Spinal cord (tissue), 10 donors: ENCODE data around the gene CLPSL1. TPM values are rescaled to one million over a fixed set of nuclear protein-coding genes. Genes with fewer than 3 reads are reported as not detected.

Source experiments
- DNase-seq, 6 donors: peaks; one replicate each; pipeline versions ENCODE4 v3.0.0 to v3.0.0-alpha.2; 2013 to 2015; ENCODE audit warnings: low spot score in 6 of 6, low read depth in 4 of 6
- H3K27ac ChIP-seq: one replicate; pipeline ENCODE4 v1.5.1; 2013; ENCODE audit warnings: low read depth, low read length, control low read depth
- H3K27me3 ChIP-seq: one replicate; pipeline ENCODE4 v1.6.1; 2013; ENCODE audit warnings: low read length; ENCODE audit not compliant: control insufficient read depth, insufficient read depth
- H3K36me3 ChIP-seq: one replicate; pipeline ENCODE4 v1.6.1; 2013; ENCODE audit warnings: low read length; ENCODE audit not compliant: control insufficient read depth, insufficient read depth
- H3K4me1 ChIP-seq: one replicate; pipeline ENCODE4 v1.6.1; 2013; ENCODE audit warnings: low read length; ENCODE audit not compliant: control insufficient read depth, insufficient read depth
- H3K4me3 ChIP-seq: one replicate; pipeline ENCODE4 v1.5.1; 2013; ENCODE audit warnings: low read depth, low read length, control low read depth
- H3K9me3 ChIP-seq: one replicate; pipeline ENCODE4 v1.6.1; 2013; ENCODE audit warnings: low read length; ENCODE audit not compliant: control insufficient read depth, insufficient read depth
- whole genome bisulfite sequencing: methylation state at CpG from one replicate; pipeline ENCODE4 v1.1.5; 2013; ENCODE audit warnings: missing lambda C conversion rate; ENCODE audit not compliant: insufficient coverage; 5-methylcytosine and 5-hydroxymethylcytosine counted together
- polyA plus RNA-seq, 2 donors: library from polyadenylated mRNA; unstranded; fragments of 120-200 nt; gene quantifications; one replicate each; pipeline ENCODE4 v1.2.1, GENCODE V29; 2013; ENCODE audit not compliant: insufficient read length in 2 of 2
- total RNA-seq, 2 donors: library from RNA; depleted of rRNA in 1 of 2; stranded (reverse); fragments of 120-200 nt in 1 of 2; fragments of >200 nt in 1 of 2; gene quantifications; one replicate each; pipeline versions ENCODE4 v1.2.3 to v1.2.4, GENCODE V29; 2013 to 2014
- donor health status: healthy.

CLPSL1 gene
- total and polyA plus RNA-seq, 4 donors: not detected

- Histone ChIP-seq H3K4me3 (no peak overlapping the region), H3K27ac (no peak overlapping the region), H3K27me3 (peaks cover 21% of the 10 kb centered on the region), H3K4me1 (peaks cover 7% of the 10 kb centered on the region), H3K9me3 (no peaks in the 10 kb centered on the region), H3K36me3 (no peaks in the 10 kb centered on the region)
- WGBS: no CpG with 5 or more reads among the region's 5 CpGs
- no peak for DNase-seq
Observed at GRCh38 chr6:35790683-35791082, 9.9 kb downstream of the CLPSL1 start.

GRCh38 chr6:35794536-35795452 lies 14.0 kb downstream of the CLPSL1 start:
- WGBS: 91% methylated on average over 10 of the region's 17 CpGs
- Histone ChIP-seq H3K4me3 (no peak overlapping the region), H3K27ac (no peak overlapping the region), H3K4me1 (no peaks in the 10 kb centered on the region), H3K27me3 (no peaks in the 10 kb centered on the region), H3K36me3 (no peaks in the 10 kb centered on the region), H3K9me3 (no peaks in the 10 kb centered on the region)
- no peak for DNase-seq

GRCh38 chr6:35795453-35796071 lies 14.7 kb downstream of the CLPSL1 start:
- H3K27me3 ChIP-seq: no peaks in the 10 kb centered on the region
- H3K4me3 ChIP-seq: no peak overlapping the region
- H3K9me3 ChIP-seq: no peaks in the 10 kb centered on the region
- WGBS: 82% methylated on average over 9 of the region's 11 CpGs
- no peaks in the 10 kb centered on the region for H3K4me1 ChIP-seq
- DNase-seq: no peak
- H3K27ac ChIP-seq: no peak overlapping the region
- no peaks in the 10 kb centered on the region for H3K36me3 ChIP-seq

GRCh38 chr6:35796236-35796635 lies 15.4 kb downstream of the CLPSL1 start:
- Histone ChIP-seq H3K27ac (no peak overlapping the region), H3K4me3 (no peak overlapping the region), H3K36me3 (no peaks in the 10 kb centered on the region), H3K27me3 (no peaks in the 10 kb centered on the region), H3K9me3 (no peaks in the 10 kb centered on the region), H3K4me1 (no peaks in the 10 kb centered on the region)
- DNase-seq: no peak
- 85% methylated on average over 4 of the region's 4 CpGs for WGBS

GRCh38 chr6:35797837-35798526 lies 17.2 kb downstream of the CLPSL1 start:
- Histone ChIP-seq H3K4me1 (no peaks in the 10 kb centered on the region), H3K9me3 (no peaks in the 10 kb centered on the region), H3K36me3 (no peaks in the 10 kb centered on the region), H3K27me3 (no peaks in the 10 kb centered on the region), H3K27ac (no peak overlapping the region), H3K4me3 (no peak overlapping the region)
- 67% methylated on average over 8 of the region's 8 CpGs for WGBS
- DNase-seq: no peak

- Histone ChIP-seq H3K9me3 (no peaks in the 10 kb centered on the region), H3K4me3 (no peak overlapping the region), H3K27ac (no peak overlapping the region), H3K4me1 (no peaks in the 10 kb centered on the region), H3K27me3 (no peaks in the 10 kb centered on the region), H3K36me3 (no peaks in the 10 kb centered on the region)
- WGBS: 83% methylated on average over 1 of the region's 5 CpGs
- DNase-seq: no peak
Observed at GRCh38 chr6:35798706-35799105, 17.9 kb downstream of the CLPSL1 start.

GRCh38 chr6:35801148-35801547 lies 20.3 kb downstream of the CLPSL1 start:
- no peaks in the 10 kb centered on the region for H3K27me3 ChIP-seq
- no peak overlapping the region for H3K4me3 ChIP-seq
- H3K36me3 ChIP-seq: no peaks in the 10 kb centered on the region
- peaks cover 12% of the 10 kb centered on the region for H3K4me1 ChIP-seq
- no peak for DNase-seq
- no peaks in the 10 kb centered on the region for H3K9me3 ChIP-seq
- no CpG with 5 or more reads among the region's 3 CpGs for WGBS
- H3K27ac ChIP-seq: no peak overlapping the region

- Histone ChIP-seq H3K4me3 (no peak within 1 kb of the TSS), H3K9me3 (no peaks in the 10 kb centered on the region), H3K27me3 (no peaks in the 10 kb centered on the region), H3K4me1 (peaks cover 12% of the 10 kb centered on the region), H3K27ac (no peak within 1 kb of the TSS), H3K36me3 (no peaks in the 10 kb centered on the region)
- DNase-seq: peak in 3 of 6 donors; percentile 35 to 76 (median 74)
- WGBS: 13% methylated on average over 37 of the region's 40 CpGs
Observed at GRCh38 chr6:35804996-35805736, 24.3 kb downstream of the CLPSL1 start, which contains the start of gene LHFPL5. Gene LHFPL5, plus strand, starts transcription at chr6:35805352. Its CDS starts 319 bp downstream, at chr6:35805671.

- peak in 2 of 6 donors; percentile 72 to 83 for DNase-seq
- H3K36me3 ChIP-seq: no peaks in the 10 kb centered on the region
- H3K4me1 ChIP-seq: peaks cover 12% of the 10 kb centered on the region
- 50% methylated on average over 2 of the region's 3 CpGs for WGBS
- no peak overlapping the region for H3K4me3 ChIP-seq
- H3K9me3 ChIP-seq: no peaks in the 10 kb centered on the region
- H3K27ac ChIP-seq: no peak overlapping the region
- H3K27me3 ChIP-seq: no peaks in the 10 kb centered on the region
Observed at GRCh38 chr6:35808688-35809087, 27.9 kb downstream of the CLPSL1 start.
